Mesenchymal stem cell (in vitro differentiated cells and primary cell): ENCODE results near the gene CFI.
"Not testable (repeated sequence)": the region's sequence is repeated elsewhere in the genome, so short reads cannot be mapped to it uniquely, and the experiment has no call there.

Source experiments
- DNase-seq: peaks from one replicate; pipeline ENCODE4 v3.0.0-alpha.2; 2013
- H2AFZ ChIP-seq: one replicate; pipeline ENCODE4 v1.6.1; 2013; ENCODE audit warnings: low read depth, mild to moderate bottlenecking, control low read depth, inconsistent platforms, low read length, moderate library complexity
- H2AK5ac ChIP-seq: 2 replicates; pipeline ENCODE4 v1.6.1; 2013; ENCODE audit warnings: low read length, moderate library complexity, mild to moderate bottlenecking, inconsistent platforms; ENCODE audit not compliant: severe bottlenecking
- H2BK120ac ChIP-seq: one replicate; pipeline ENCODE4 v1.6.1; 2013; ENCODE audit warnings: low read depth, mild to moderate bottlenecking, inconsistent platforms, low read length, moderate library complexity
- H2BK12ac ChIP-seq, 2 experiments: one replicate each; pipeline ENCODE4 v1.6.1; 2013; ENCODE audit warnings: inconsistent platforms in 2 of 2, low read length in 2 of 2, mild to moderate bottlenecking in 2 of 2, moderate library complexity in 2 of 2, control low read depth in 1 of 2
- H2BK15ac ChIP-seq: one replicate; pipeline ENCODE4 v1.6.1; 2013; ENCODE audit warnings: mild to moderate bottlenecking, low read depth, inconsistent platforms; ENCODE audit not compliant: poor library complexity, severe bottlenecking
- H2BK5ac ChIP-seq: 2 replicates; pipeline ENCODE4 v1.6.1; 2013; ENCODE audit warnings: low read depth, mild to moderate bottlenecking, low read length, control low read depth, inconsistent platforms; ENCODE audit not compliant: poor library complexity, severe bottlenecking
- H3K14ac ChIP-seq, 2 experiments: one replicate each; pipeline ENCODE4 v1.6.1; 2013; ENCODE audit warnings: inconsistent platforms in 2 of 2, low read length in 2 of 2, control low read depth in 1 of 2, mild to moderate bottlenecking in 1 of 2, moderate library complexity in 1 of 2
- H3K18ac ChIP-seq, 2 experiments: one replicate each; pipeline ENCODE4 v1.6.1; 2013; ENCODE audit warnings: inconsistent platforms in 2 of 2, low read length in 2 of 2, control low read depth in 1 of 2, low read depth in 1 of 2, mild to moderate bottlenecking in 1 of 2
- H3K23ac ChIP-seq, 2 experiments: one replicate each; pipeline ENCODE4 v1.6.1; 2013; ENCODE audit warnings: inconsistent platforms in 2 of 2, low read length in 2 of 2, mild to moderate bottlenecking in 2 of 2, moderate library complexity in 2 of 2, control low read depth in 1 of 2
- H3K27ac ChIP-seq: 2 replicates; pipeline ENCODE4 v1.5.1; 2013; ENCODE audit warnings: mild to moderate bottlenecking, moderate library complexity, low read length, control low read depth, inconsistent platforms; ENCODE audit not compliant: poor library complexity, severe bottlenecking
- H3K27me3 ChIP-seq, 2 experiments: 2 replicates each; pipeline versions ENCODE4 v1.6.1 to v1.7.0; 2013; ENCODE audit warnings: low read length in 2 of 2, mild to moderate bottlenecking in 2 of 2, moderate library complexity in 2 of 2, control low read depth in 1 of 2, inconsistent platforms in 1 of 2; ENCODE audit not compliant: control insufficient read depth in 1 of 2, insufficient read depth in 1 of 2
- H3K36me3 ChIP-seq, 2 experiments: 2 replicates each; pipeline versions ENCODE4 v1.6.1 to v1.7.0; 2013; ENCODE audit warnings: low read length in 2 of 2, control low read depth in 1 of 2, inconsistent platforms in 1 of 2, low read depth in 1 of 2, mild to moderate bottlenecking in 1 of 2; ENCODE audit not compliant: insufficient read depth in 2 of 2, control insufficient read depth in 1 of 2
- H3K4ac ChIP-seq, 2 experiments: one replicate each; pipeline ENCODE4 v1.6.1; 2013; ENCODE audit warnings: inconsistent platforms in 2 of 2, low read length in 2 of 2, mild to moderate bottlenecking in 2 of 2, moderate library complexity in 2 of 2, control low read depth in 1 of 2, low read depth in 1 of 2
- H3K4me1 ChIP-seq: 2 replicates; pipeline ENCODE4 v1.6.1; 2013; ENCODE audit warnings: low read depth, low read length, control low read depth; ENCODE audit not compliant: control insufficient read depth, insufficient read depth
- H3K4me2 ChIP-seq: 2 replicates; pipeline ENCODE4 v1.6.1; 2013; ENCODE audit warnings: low read length, mild to moderate bottlenecking, inconsistent platforms; ENCODE audit not compliant: poor library complexity, severe bottlenecking
- H3K4me3 ChIP-seq, 2 experiments: 2 replicates each; pipeline versions ENCODE4 v1.5.1 to v1.7.0; 2013; ENCODE audit warnings: low read length in 2 of 2, mild to moderate bottlenecking in 2 of 2, control low read depth in 1 of 2, low read depth in 1 of 2; ENCODE audit not compliant: insufficient read depth in 1 of 2
- H3K79me1 ChIP-seq: replicated peaks from 2 replicates; pipeline ENCODE4 v1.6.1; 2013; ENCODE audit warnings: mild to moderate bottlenecking, control low read depth, low read length, inconsistent platforms; ENCODE audit not compliant: poor library complexity, severe bottlenecking
- H3K9ac ChIP-seq: 2 replicates; pipeline ENCODE4 v1.7.0; 2013; ENCODE audit warnings: mild to moderate bottlenecking, low read length, moderate library complexity
- H3K9me3 ChIP-seq: 2 replicates; pipeline ENCODE4 v1.7.0; 2013; ENCODE audit warnings: mild to moderate bottlenecking, low read length; ENCODE audit not compliant: control insufficient read depth
- H4K8ac ChIP-seq: one replicate; pipeline ENCODE4 v1.6.1; 2013; ENCODE audit warnings: inconsistent platforms, mild to moderate bottlenecking, low read length, moderate library complexity
- H4K91ac ChIP-seq: one replicate; pipeline ENCODE4 v1.6.1; 2013; ENCODE audit warnings: mild to moderate bottlenecking, low read length, inconsistent platforms
- WGBS: methylation state at CpG from one replicate; pipeline ENCODE4 v1.1.7; 2013; ENCODE audit warnings: mixed read lengths; 5-methylcytosine and 5-hydroxymethylcytosine counted together

The CFI gene

DNA sequence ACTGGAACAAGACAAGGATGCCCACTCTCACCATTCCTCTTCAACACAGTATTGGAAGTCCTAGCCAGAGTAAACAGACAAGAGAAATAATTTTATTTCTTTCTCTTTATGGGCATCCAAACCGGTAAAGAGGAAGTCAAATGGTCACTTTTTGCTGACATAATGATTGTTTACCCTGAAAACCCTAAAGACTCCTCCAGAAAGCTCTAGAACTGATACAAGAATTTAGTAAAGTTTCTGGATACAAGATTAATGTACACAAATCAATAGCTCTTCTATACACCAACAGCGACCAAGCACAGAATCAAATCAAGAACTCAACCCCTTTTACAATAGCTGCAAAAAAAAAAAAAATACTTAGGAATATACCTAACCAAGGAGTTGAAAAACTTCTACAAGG, 19.7 kb downstream of the CFI start:
- H4K91ac ChIP-seq, H2BK15ac ChIP-seq, H4K8ac ChIP-seq, DNase-seq, H3K9ac ChIP-seq, H3K4me1 ChIP-seq, H2BK5ac ChIP-seq, H3K27me3 ChIP-seq, H3K18ac ChIP-seq, H3K27ac ChIP-seq, H3K23ac ChIP-seq, H3K4me2 ChIP-seq, H2BK12ac ChIP-seq, H3K36me3 ChIP-seq, H3K9me3 ChIP-seq, H2AK5ac ChIP-seq, H2AFZ ChIP-seq, H3K79me1 ChIP-seq, H2BK120ac ChIP-seq, H3K14ac ChIP-seq, H3K4ac ChIP-seq, H3K4me3 ChIP-seq: not testable (repeated sequence)
- WGBS, result no CpG with 5 or more reads among the region's 2 CpGs

DNA sequence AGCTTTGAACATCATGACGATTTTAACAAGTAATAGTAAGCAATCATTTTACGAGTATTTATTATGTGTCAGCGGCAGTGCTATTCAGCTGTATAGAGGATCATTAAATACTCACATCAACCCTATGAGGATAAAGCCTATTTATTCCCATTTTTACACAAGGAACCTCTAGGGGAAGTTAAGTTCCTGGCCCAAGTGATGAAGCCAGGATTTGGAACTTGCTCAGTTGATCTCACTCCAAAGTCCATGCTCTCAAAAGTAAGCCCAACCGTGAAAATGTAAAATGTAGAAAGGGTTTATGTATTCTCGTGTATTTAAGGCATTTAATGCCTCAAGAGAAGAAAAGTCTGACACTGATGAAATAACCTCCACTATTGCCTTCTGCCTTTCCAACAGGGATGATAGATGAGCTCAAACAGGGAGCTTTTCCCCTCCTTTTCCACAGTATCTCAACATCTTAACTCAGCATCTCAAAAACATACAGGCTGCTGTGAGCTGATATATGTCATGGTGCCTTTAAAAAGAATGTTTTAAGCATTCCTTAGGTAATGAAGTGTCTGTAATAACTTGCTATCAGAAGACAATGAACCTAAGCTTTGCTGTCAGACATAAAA, 36.9 kb downstream of the CFI start:
- Histone ChIP-seq H2AK5ac (no peak overlapping the region), H4K91ac (no peak overlapping the region), H3K4ac (no peak overlapping the region), H2BK120ac (no peak overlapping the region), H3K27ac (no peak overlapping the region), H3K79me1 (no peaks in the 10 kb centered on the region), H3K4me1 (no peaks in the 10 kb centered on the region), H3K36me3 (no peaks in the 10 kb centered on the region), H3K4me2 (no peak overlapping the region), H2BK15ac (no peak overlapping the region), H3K9ac (no peak overlapping the region), H2BK12ac (no peak overlapping the region), H3K18ac (no peak overlapping the region), H2BK5ac (no peak overlapping the region), H3K23ac (no peak overlapping the region), H3K9me3 (no peaks in the 10 kb centered on the region), H3K4me3 (no peak overlapping the region), H3K27me3 (peaks cover 0 to 6% of the 10 kb centered on the region in 2 experiments), H4K8ac (no peak overlapping the region), H2AFZ (no peak overlapping the region), H3K14ac (no peak overlapping the region)
- DNase-seq, result no peak
- 100% methylated on average over 2 of the region's 5 CpGs for WGBS

DNA sequence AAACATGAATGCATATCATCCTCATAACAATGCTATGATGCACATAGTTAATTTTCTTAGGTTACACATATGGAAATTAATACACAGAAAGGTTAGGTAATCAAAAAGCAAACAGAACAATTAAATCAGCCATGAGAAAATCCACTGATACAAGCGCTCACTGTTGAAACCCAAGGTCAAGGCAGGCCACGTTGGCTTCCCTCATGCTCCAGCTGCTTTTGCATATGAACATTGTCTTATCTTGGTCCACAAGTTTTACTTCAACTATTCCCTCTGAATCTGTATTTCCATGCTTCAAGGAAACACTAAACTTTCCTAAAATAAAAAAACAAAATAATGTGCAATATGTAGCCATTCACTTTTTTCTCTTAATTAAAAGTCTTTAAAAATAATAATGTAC, 37.4 kb downstream of the CFI start:
- Histone ChIP-seq H2BK120ac (no peak overlapping the region), H3K79me1 (no peaks in the 10 kb centered on the region), H2AFZ (no peak overlapping the region), H3K4me1 (no peaks in the 10 kb centered on the region), H3K9me3 (no peaks in the 10 kb centered on the region), H2BK12ac (no peak overlapping the region), H3K23ac (no peak overlapping the region), H3K4me2 (no peak overlapping the region), H3K27ac (no peak overlapping the region), H3K36me3 (no peaks in the 10 kb centered on the region), H4K91ac (no peak overlapping the region), H2BK5ac (no peak overlapping the region), H3K9ac (no peak overlapping the region), H3K27me3 (peaks cover 0 to 2% of the 10 kb centered on the region in 2 experiments), H3K18ac (no peak overlapping the region), H3K14ac (no peak overlapping the region), H3K4ac (no peak overlapping the region), H2BK15ac (no peak overlapping the region), H4K8ac (no peak overlapping the region), H3K4me3 (no peak overlapping the region), H2AK5ac (no peak overlapping the region)
- WGBS, result 76% methylated on average over 2 of the region's 2 CpGs
- DNase-seq, result no peak

DNA sequence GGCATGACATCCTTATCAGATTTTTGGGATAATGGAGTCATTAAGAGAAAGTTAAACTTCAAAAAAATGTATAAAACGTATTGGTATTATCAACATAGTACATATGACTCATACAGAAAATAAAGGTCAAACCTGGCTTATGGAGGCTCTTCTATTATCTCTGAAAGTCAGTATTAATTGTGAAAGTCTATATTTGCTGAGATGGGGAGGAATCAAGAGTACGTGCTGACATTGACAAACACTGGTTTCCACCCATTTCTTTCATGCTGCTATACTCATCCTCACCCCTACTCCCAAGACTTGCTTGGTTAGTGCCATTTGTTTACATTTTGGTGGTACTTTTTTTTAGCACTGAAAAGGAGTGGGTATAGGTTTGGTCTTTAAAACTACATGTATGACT, 41.1 kb downstream of the CFI start:
- Histone ChIP-seq H3K27ac (no peak overlapping the region), H2AK5ac (no peak overlapping the region), H3K9ac (no peak overlapping the region), H3K79me1 (no peaks in the 10 kb centered on the region), H2BK5ac (no peak overlapping the region), H4K8ac (no peak overlapping the region), H2BK120ac (no peak overlapping the region), H2BK12ac (no peak overlapping the region), H3K4me1 (no peaks in the 10 kb centered on the region), H3K18ac (no peak overlapping the region), H3K14ac (no peak overlapping the region), H4K91ac (no peak overlapping the region), H3K9me3 (no peaks in the 10 kb centered on the region), H3K4me2 (no peak overlapping the region), H3K4me3 (no peak overlapping the region), H3K4ac (no peak overlapping the region), H3K36me3 (no peaks in the 10 kb centered on the region), H2BK15ac (no peak overlapping the region), H3K27me3 (no peaks in the 10 kb centered on the region), H3K23ac (no peak overlapping the region), H2AFZ (no peak overlapping the region)
- no peak for DNase-seq
- no CpG with 5 or more reads among the region's 2 CpGs for WGBS
